ENCODE measurements around the gene TMF1. TPM values are rescaled to one million over a fixed set of nuclear protein-coding genes. Genes with fewer than 3 reads are reported as not detected.
A peak's percentile ranks its signal among the peaks of the same experiment; 100 is the strongest.

TMF1 gene, protein sequence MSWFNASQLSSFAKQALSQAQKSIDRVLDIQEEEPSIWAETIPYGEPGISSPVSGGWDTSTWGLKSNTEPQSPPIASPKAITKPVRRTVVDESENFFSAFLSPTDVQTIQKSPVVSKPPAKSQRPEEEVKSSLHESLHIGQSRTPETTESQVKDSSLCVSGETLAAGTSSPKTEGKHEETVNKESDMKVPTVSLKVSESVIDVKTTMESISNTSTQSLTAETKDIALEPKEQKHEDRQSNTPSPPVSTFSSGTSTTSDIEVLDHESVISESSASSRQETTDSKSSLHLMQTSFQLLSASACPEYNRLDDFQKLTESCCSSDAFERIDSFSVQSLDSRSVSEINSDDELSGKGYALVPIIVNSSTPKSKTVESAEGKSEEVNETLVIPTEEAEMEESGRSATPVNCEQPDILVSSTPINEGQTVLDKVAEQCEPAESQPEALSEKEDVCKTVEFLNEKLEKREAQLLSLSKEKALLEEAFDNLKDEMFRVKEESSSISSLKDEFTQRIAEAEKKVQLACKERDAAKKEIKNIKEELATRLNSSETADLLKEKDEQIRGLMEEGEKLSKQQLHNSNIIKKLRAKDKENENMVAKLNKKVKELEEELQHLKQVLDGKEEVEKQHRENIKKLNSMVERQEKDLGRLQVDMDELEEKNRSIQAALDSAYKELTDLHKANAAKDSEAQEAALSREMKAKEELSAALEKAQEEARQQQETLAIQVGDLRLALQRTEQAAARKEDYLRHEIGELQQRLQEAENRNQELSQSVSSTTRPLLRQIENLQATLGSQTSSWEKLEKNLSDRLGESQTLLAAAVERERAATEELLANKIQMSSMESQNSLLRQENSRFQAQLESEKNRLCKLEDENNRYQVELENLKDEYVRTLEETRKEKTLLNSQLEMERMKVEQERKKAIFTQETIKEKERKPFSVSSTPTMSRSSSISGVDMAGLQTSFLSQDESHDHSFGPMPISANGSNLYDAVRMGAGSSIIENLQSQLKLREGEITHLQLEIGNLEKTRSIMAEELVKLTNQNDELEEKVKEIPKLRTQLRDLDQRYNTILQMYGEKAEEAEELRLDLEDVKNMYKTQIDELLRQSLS
- total RNA-seq: 10 to 100 TPM; 14.8 to 23.2 (median 21.1) TPM
- polyA plus RNA-seq: 1 to 10 TPM; 6.0 to 6.7 TPM
- long read RNA-seq, donor 1, full-length matches to known transcripts: 14 of 28 reads
- long read RNA-seq, donor 1, partial matches to known transcripts: 13 of 28 reads
- long read RNA-seq, donor 1, other reads (novel, unspliced or antisense): 1 of 28 reads
- long read RNA-seq, donor 2, full-length matches to known transcripts: 10 of 23 reads
- long read RNA-seq, donor 2, partial matches to known transcripts: 13 of 23 reads
- long read RNA-seq, donor 2, other reads (novel, unspliced or antisense): 0 of 23 reads
- long read RNA-seq, donor 3, full-length matches to known transcripts: 3 of 122 reads
- long read RNA-seq, donor 3, partial matches to known transcripts: 108 of 122 reads
- long read RNA-seq, donor 3, other reads (novel, unspliced or antisense): 11 of 122 reads

DNA sequence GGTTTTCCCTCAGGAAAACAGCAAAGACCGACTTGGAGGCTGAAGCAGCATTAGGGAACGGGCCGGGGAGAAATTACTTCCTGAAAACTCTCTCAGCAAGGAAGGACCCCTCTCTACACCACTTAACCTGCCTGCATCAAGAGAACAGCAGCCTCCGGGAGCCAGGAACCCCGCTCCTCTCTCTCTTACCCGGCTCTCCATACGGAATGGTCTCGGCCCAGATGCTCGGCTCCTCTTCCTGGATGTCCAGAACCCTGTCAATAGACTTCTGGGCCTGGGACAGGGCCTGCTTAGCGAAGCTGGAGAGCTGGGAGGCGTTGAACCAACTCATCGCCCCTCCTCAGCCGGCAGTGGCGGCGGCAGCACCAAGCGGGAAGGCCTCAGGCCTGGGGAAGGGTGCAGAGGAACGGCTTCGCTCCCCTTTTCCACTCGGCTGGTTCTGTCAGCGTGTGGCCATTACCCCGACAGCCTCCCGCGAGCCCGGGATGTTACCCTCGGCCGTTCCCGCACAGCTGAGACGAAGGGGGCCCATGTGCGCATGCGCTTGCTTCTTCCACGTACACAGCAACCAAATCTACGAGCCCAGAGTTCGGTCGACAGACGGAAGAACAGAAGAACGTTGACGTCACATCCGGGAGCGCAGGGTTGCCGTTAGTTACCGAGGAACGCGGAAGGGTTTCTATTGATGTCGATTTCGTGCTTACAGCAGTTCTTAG, at the start of gene TMF1:
Gene TMF1, minus strand, starts transcription at position 578 of the 716 bp plus-strand sequence. Its CDS starts 247 bp downstream, at position 331.
- TF ChIP-seq, protein P1, sequence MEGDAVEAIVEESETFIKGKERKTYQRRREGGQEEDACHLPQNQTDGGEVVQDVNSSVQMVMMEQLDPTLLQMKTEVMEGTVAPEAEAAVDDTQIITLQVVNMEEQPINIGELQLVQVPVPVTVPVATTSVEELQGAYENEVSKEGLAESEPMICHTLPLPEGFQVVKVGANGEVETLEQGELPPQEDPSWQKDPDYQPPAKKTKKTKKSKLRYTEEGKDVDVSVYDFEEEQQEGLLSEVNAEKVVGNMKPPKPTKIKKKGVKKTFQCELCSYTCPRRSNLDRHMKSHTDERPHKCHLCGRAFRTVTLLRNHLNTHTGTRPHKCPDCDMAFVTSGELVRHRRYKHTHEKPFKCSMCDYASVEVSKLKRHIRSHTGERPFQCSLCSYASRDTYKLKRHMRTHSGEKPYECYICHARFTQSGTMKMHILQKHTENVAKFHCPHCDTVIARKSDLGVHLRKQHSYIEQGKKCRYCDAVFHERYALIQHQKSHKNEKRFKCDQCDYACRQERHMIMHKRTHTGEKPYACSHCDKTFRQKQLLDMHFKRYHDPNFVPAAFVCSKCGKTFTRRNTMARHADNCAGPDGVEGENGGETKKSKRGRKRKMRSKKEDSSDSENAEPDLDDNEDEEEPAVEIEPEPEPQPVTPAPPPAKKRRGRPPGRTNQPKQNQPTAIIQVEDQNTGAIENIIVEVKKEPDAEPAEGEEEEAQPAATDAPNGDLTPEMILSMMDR (IDR thresholded peaks at IDR 0.05): no peak
- DNase-seq: peak; percentile 98
- Histone ChIP-seq H3K9me3 (no peaks in the 10 kb centered on the region), H3K4me1 (peaks cover 3 to 42% (median 36%) of the 10 kb centered on the region in 9 donors), H3K27ac (peak within 1 kb of the TSS; percentile 82 to 98 (median 92)), H3K27me3 (no peaks in the 10 kb centered on the region), H3K36me3 (peaks cover 0 to 70% (median 28%) of the 10 kb centered on the region in 9 donors), H3K4me3 (peak within 1 kb of the TSS; percentile 66 to 99 (median 76))
- ATAC-seq: peak; percentile 96 to 99 (median 98)
- intact Hi-C loops (cut with DNase I): loop anchor here in 2 of 10 donors (2.0 to 5.0 kb wide), 2 partner anchors 27 to 40 kb away; partner anchors contain the start of gene EOGT (in 2 of the 2)
- WGBS, 2 donors: 0% methylated on average over 45 of the region's 45 CpGs

DNA sequence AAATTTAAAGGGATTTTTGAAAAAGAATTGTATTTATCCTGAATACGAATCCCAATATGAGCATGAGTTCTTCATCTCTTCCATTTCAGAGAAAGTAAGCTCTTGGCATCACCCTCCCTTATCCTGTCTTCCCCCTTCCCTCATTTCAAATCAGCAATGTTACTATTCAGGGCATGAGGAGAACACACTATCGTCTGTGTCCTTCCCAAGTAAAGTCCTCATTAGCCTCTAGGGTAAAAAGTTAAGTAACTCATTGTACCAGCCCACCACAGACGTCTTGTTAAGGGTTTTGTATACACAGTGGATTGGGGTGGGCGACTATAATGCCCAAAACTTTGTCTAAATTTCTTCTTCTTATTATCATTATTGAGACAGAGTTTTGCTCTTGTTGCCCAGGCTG, 47.4 kb upstream of the TMF1 start:
- peak overlapping the region in 7 of 10 donors; percentile 4 to 70 (median 37) for H3K27ac ChIP-seq

DNA sequence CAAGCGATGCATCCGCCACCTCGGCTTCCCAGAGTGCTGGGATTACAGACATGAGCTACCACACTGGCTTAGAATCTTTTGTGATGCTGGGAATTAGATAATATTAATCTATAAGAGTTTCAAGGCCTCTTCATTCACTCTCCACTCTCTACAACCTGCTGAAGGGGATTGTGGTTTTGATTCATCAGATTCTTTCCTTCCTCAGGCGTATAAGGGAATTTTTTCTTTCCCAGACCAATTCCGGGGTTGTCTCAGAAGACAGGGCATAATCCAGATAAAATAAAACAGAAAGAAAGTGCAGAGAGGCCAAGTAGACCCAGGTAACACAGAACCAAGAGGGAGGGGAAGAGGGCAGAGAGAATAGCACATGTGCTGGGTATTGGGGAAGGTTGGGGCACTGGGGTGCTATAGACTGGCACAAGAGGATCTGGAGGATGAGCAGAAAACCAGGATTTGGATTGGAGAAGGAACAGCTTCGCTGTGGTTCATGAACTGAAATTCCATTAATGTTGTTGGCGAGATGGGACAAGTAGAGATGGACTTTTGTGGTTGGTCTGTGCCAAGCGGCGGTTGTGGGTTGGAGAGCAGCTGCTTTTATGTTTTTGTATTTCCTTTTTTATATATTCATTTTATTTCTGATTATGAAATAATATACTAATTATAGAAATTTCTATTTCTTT, 45.4 kb upstream of the TMF1 start:
- no peak for ATAC-seq
- no peak for DNase-seq
- H3K27ac ChIP-seq: peak overlapping the region in 3 of 10 donors; percentile 10 to 96 (median 51)
- 89 to 93% methylated on average over 9 of the region's 9 CpGs for WGBS, 2 donors
- TF ChIP-seq, protein P1 (IDR thresholded peaks at IDR 0.05): no peak
- peaks cover 8 to 97% (median 75%) of the 10 kb centered on the region in 9 donors for H3K4me1 ChIP-seq
- H3K36me3 ChIP-seq: peaks cover 0 to 73% (median 12%) of the 10 kb centered on the region in 9 donors
- H3K27me3 ChIP-seq: no peaks in the 10 kb centered on the region
- H3K4me3 ChIP-seq: no peak overlapping the region
- H3K9me3 ChIP-seq: no peaks in the 10 kb centered on the region
- intact Hi-C loops (cut with DNase I): no loop called here

More for the DNA sequence above, 47.4 kb upstream of the TMF1 start:
- intact Hi-C loops (cut with DNase I): no loop called here
- Histone ChIP-seq H3K4me3 (no peak overlapping the region), H3K4me1 (peaks cover 1 to 97% (median 74%) of the 10 kb centered on the region in 9 donors), H3K9me3 (no peaks in the 10 kb centered on the region), H3K27me3 (no peaks in the 10 kb centered on the region), H3K36me3 (peaks cover 0 to 83% (median 14%) of the 10 kb centered on the region in 9 donors)
- 58 to 68% methylated on average over 4 of the region's 4 CpGs for WGBS, 2 donors
- peak in 1 of 8 donors; percentile 44 for ATAC-seq
- DNase-seq: no peak
- TF ChIP-seq, protein P1 (IDR thresholded peaks at IDR 0.05): no peak
